Measurements from ENCODE around the gene LRP8.

The LRP8 gene

DNA sequence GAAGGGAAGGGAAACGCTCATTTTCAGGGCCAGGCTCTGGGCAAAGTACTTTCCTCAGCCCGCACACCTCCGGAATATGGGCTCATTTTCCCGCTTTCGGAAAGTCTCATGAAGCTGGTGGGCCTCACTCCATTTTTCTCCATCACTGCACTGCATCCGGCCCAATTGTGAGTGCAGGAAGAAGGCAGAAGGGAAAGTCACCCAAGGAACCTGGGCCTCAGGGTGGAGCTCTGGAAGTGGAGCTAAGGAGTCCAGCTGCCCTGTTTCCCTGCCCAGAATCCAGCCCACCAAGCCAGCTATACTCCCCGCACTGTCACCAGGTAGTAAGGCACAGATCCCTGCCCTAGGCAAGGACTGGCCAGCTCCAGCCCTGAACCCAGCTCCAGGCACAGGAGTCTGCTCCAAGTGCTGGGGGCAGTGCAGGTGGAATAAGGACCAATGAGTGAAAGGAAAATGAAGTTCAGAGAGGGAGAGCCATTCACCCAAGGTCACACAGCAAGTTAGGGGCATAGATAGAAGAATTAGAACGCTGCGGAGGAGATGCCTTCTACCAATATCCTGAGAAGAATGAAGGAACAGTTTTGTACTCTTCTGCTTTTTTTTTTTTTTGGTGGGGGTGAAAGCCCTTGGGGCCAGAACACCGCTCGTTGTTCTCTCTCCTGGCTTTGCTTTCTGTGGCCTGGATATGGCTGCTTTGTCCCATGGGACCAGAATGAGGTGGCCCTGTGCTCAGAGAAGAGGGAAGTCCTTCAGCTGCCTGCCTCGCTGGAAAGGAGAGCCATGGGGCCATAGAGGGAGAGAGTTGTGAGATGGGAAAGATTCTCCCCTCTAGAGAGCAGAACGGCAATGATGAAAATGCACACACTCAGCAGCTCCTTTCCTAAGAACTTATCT, 10.0 kb downstream of the LRP8 start:
- TF ChIP-seq, protein P1, sequence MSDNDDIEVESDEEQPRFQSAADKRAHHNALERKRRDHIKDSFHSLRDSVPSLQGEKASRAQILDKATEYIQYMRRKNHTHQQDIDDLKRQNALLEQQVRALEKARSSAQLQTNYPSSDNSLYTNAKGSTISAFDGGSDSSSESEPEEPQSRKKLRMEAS (IDR thresholded peaks at IDR 0.05; ENCODE audit: low read depth, low read length): no peak
- TF ChIP-seq MYC (IDR thresholded peaks at IDR 0.05; ENCODE audit: low read depth, low read length) (no peak), POLR2A (IDR thresholded peaks at IDR 0.05; ENCODE audit: extremely low read depth, insufficient read length) (no peak)
- TF ChIP-seq, protein P2, sequence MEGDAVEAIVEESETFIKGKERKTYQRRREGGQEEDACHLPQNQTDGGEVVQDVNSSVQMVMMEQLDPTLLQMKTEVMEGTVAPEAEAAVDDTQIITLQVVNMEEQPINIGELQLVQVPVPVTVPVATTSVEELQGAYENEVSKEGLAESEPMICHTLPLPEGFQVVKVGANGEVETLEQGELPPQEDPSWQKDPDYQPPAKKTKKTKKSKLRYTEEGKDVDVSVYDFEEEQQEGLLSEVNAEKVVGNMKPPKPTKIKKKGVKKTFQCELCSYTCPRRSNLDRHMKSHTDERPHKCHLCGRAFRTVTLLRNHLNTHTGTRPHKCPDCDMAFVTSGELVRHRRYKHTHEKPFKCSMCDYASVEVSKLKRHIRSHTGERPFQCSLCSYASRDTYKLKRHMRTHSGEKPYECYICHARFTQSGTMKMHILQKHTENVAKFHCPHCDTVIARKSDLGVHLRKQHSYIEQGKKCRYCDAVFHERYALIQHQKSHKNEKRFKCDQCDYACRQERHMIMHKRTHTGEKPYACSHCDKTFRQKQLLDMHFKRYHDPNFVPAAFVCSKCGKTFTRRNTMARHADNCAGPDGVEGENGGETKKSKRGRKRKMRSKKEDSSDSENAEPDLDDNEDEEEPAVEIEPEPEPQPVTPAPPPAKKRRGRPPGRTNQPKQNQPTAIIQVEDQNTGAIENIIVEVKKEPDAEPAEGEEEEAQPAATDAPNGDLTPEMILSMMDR (IDR thresholded peaks at IDR 0.05; ENCODE audit: low read depth, low read length): no peak
- DNase-seq (ENCODE audit: low read depth): peak; percentile 89
- H3K4me3 ChIP-seq (ENCODE audit: low read depth, low read length): no peak overlapping the region

DNA sequence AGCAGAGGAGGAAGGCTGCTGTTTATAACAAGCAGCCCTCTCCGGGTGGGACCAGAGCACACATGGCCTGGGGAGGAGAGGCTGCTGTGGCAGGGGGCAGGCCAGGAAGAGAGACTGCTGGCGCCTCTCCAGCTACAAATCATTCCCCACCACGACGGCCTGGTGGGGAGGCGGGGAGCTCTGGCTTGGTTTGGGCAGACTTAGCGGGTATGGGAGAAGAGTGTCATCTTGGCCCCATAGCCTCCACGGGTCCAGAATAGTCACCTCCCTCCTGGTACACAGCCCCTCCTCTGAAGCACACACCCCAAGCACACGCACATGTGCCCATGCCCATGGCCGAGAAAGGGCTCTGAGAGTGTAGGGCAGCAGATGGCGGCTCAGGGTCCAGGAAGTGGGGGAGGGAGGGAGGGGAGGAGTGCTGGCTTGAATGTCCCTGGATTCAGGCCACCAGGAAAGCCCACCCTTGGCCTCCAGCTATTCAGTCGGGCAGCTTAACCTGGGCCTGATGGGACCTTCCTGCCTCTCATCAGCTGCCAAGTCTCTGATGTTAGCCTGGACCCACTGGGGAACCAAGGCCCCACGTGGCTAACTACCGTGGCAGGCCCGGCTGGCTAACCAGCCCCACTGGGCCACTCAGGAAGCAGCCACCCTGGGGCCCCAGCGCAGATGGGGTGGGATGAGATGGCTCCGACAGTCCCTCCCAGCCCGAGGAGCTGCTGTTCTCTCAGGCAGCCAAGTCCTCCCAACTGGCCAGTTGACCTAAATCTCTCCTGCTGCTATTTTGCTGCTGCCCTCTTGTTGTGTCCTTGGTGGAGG, 10.9 kb downstream of the LRP8 start:
- DNase-seq (ENCODE audit: low read depth): no peak
- H3K4me3 ChIP-seq (ENCODE audit: low read depth, low read length): no peak overlapping the region
- TF ChIP-seq, protein P1 (IDR thresholded peaks at IDR 0.05; ENCODE audit: low read depth, low read length): no peak
- TF ChIP-seq, protein P2 (IDR thresholded peaks at IDR 0.05; ENCODE audit: low read depth, low read length): no peak
- TF ChIP-seq POLR2A (IDR thresholded peaks at IDR 0.05; ENCODE audit: extremely low read depth, insufficient read length): no peak
- TF ChIP-seq MYC (IDR thresholded peaks at IDR 0.05; ENCODE audit: low read depth, low read length): no peak

DNA sequence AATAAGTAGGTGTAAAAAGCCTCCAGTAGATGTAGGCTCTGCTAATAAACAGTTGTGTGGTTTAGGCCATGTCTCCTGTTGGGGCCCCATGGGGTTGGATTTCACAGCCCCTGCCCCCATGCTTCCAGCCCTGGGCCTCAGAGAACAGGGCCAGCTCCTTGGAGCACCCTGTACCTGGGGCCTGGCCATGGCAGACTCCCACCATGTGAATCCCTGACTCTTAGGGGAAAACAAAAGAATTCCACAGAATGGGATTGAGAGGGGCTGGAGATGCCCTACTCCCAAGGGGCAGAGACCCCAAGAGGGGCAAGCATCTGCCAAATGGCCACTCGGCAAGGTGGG, 11.5 kb downstream of the LRP8 start:
- TF ChIP-seq, protein P1 (IDR thresholded peaks at IDR 0.05; ENCODE audit: low read depth, low read length): no peak
- TF ChIP-seq POLR2A (IDR thresholded peaks at IDR 0.05; ENCODE audit: extremely low read depth, insufficient read length) (no peak), MYC (IDR thresholded peaks at IDR 0.05; ENCODE audit: low read depth, low read length) (no peak)
- TF ChIP-seq, protein P2 (IDR thresholded peaks at IDR 0.05; ENCODE audit: low read depth, low read length): no peak
- no peak for DNase-seq (ENCODE audit: low read depth)
- H3K4me3 ChIP-seq (ENCODE audit: low read depth, low read length): no peak overlapping the region

DNA sequence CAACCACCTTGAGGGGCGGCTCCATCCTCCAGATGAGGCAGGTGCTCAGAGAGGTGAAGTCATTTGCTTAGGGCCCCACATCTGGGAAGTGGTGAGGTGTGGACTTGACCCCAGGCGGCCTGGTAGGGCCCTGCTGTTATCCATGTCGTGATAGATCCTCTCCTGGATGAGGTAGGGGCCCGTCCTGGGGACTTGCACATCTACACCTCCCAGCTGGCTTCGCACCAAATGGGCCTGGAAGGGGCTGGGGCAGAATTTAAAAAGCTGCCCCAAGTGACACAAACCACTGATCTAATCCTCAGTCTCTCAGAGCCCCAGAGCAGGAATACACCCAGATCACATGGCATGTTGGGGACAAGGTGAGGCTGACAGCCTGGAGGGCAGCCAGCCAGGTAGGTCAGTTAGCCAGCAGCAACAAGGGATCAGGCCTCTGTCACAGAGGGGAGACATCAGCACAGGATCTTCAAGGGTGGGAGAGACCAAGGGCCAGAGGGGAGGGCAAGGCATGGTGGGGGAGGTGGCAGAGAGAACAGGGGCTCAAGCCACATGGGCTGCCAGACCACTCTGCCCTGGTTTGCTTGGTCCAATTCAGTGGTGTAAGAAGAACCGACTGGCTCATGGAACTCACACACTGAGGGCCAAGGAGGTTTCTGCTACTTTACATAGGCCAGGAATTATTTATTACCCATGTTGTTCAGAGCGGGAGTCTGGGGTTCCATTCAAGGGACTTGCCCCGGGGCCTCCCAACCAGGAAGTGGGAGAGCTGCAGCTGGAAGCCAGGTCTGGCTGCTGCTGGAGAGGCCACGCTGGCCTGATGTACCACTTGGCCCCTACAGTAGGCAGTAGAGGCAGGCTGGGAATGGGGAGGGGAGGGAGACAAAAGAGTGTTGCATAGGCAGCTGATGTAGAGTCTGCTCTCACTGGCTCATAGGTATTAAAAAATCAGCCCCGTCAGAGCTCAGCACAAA, 12.1 kb downstream of the LRP8 start:
- no peak overlapping the region for H3K4me3 ChIP-seq (ENCODE audit: low read depth, low read length)
- DNase-seq (ENCODE audit: low read depth): peak; percentile 37
- TF ChIP-seq, protein P1 (IDR thresholded peaks at IDR 0.05; ENCODE audit: low read depth, low read length): no peak
- TF ChIP-seq, protein P2 (IDR thresholded peaks at IDR 0.05; ENCODE audit: low read depth, low read length): no peak
- TF ChIP-seq MYC (IDR thresholded peaks at IDR 0.05; ENCODE audit: low read depth, low read length): no peak

DNA sequence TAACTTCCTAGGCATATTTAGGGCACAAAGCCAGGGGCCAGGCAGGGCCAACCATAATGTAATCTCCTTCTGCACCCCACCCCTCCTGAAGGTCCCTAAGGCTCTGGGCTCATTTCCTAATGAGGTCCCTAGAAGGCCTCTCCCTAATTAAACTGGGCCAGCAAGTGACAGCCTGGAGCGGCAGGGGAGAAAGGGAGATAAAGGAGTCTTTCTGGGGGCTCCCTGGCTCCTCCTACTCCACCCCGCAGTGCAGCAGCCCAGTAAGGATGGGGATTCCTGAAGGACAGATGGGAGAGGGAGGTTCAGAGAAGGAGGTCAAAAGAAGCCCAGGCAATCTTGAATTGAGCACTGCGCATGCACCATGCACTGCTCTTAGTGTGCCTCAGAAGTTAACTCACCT, 12.8 kb downstream of the LRP8 start:
- TF ChIP-seq, protein P1 (IDR thresholded peaks at IDR 0.05; ENCODE audit: low read depth, low read length): no peak
- TF ChIP-seq, protein P2 (IDR thresholded peaks at IDR 0.05; ENCODE audit: low read depth, low read length): no peak
- no peak for TF ChIP-seq POLR2A (IDR thresholded peaks at IDR 0.05; ENCODE audit: extremely low read depth, insufficient read length)
- no peak for TF ChIP-seq MYC (IDR thresholded peaks at IDR 0.05; ENCODE audit: low read depth, low read length)
- DNase-seq (ENCODE audit: low read depth): no peak

More for the DNA sequence above, 12.8 kb downstream of the LRP8 start:
- no peak overlapping the region for H3K4me3 ChIP-seq (ENCODE audit: low read depth, low read length)
